H9 (cell line): ENCODE results near the gene IRAK1. TPM values are rescaled to one million over a fixed set of nuclear protein-coding genes. Genes with fewer than 3 reads are reported as not detected.

ENCODE experiments used
- DNase-seq: peaks from one replicate; pipeline ENCODE4 v3.0.0-alpha.2; 2017
- H2AFZ ChIP-seq: one replicate; pipeline ENCODE4 v1.6.1; 2013; ENCODE audit warnings: mild to moderate bottlenecking, low read length, control low read depth, moderate library complexity
- H2AK5ac ChIP-seq: 2 replicates; pipeline ENCODE4 v1.6.1; 2013; ENCODE audit warnings: low read length, control low read depth, mixed read lengths; ENCODE audit not compliant: insufficient read length
- H2BK120ac ChIP-seq: one replicate; pipeline ENCODE4 v1.6.1; 2013; ENCODE audit warnings: low read depth, mild to moderate bottlenecking, low read length, control low read depth, inconsistent platforms; ENCODE audit not compliant: poor library complexity, severe bottlenecking
- H2BK12ac ChIP-seq: 2 replicates; pipeline ENCODE4 v1.6.1; 2013; ENCODE audit warnings: low read length, control low read depth, mixed read lengths, low read depth; ENCODE audit not compliant: insufficient read length
- H2BK15ac ChIP-seq: 2 replicates; pipeline ENCODE4 v1.6.1; 2013; ENCODE audit warnings: low read depth, low read length, control low read depth
- H2BK20ac ChIP-seq: one replicate; pipeline ENCODE4 v1.6.1; 2013; ENCODE audit warnings: low read depth, mild to moderate bottlenecking, low read length, control low read depth, inconsistent platforms; ENCODE audit not compliant: poor library complexity, severe bottlenecking
- H2BK5ac ChIP-seq: 2 replicates; pipeline ENCODE4 v1.6.1; 2013; ENCODE audit warnings: low read length, control low read depth, mixed read lengths; ENCODE audit not compliant: insufficient read length
- H3K14ac ChIP-seq: 2 replicates; pipeline ENCODE4 v1.6.1; 2013; ENCODE audit warnings: low read length, control low read depth; ENCODE audit not compliant: insufficient read depth
- H3K18ac ChIP-seq: 2 replicates; pipeline ENCODE4 v1.6.1; 2013; ENCODE audit warnings: low read depth, mild to moderate bottlenecking, mixed read lengths, low read length, control low read depth; ENCODE audit not compliant: insufficient read length
- H3K23ac ChIP-seq: 2 replicates; pipeline ENCODE4 v1.6.1; 2013; ENCODE audit warnings: low read length, control low read depth, mixed read lengths, low read depth; ENCODE audit not compliant: insufficient read length
- H3K23me2 ChIP-seq: 2 replicates; pipeline ENCODE4 v1.6.1; 2013; ENCODE audit warnings: low read depth, mild to moderate bottlenecking, mixed read lengths, low read length, control low read depth; ENCODE audit not compliant: insufficient read length, poor library complexity, severe bottlenecking
- H3K27ac ChIP-seq: 2 replicates; pipeline ENCODE4 v1.5.1; 2013; ENCODE audit warnings: low read length, control low read depth, mixed read lengths, low read depth; ENCODE audit not compliant: insufficient read length
- H3K27me3 ChIP-seq: 2 replicates; pipeline ENCODE4 v1.6.1; 2013; ENCODE audit warnings: low read length, control low read depth, inconsistent platforms; ENCODE audit not compliant: insufficient read depth
- H3K4ac ChIP-seq: 2 replicates; pipeline ENCODE4 v1.6.1; 2013; ENCODE audit warnings: low read depth, mild to moderate bottlenecking, control low read depth, inconsistent platforms, low read length, moderate library complexity
- H3K4me1 ChIP-seq: 2 replicates; pipeline ENCODE4 v1.6.1; 2013; ENCODE audit warnings: low read length, control low read depth, inconsistent platforms; ENCODE audit not compliant: insufficient read depth
- H3K4me2 ChIP-seq: 2 replicates; pipeline ENCODE4 v1.6.1; 2013; ENCODE audit warnings: low read length, control low read depth, mixed read lengths; ENCODE audit not compliant: insufficient read length, insufficient read depth
- H3K56ac ChIP-seq: 2 replicates; pipeline ENCODE4 v1.6.1; 2013; ENCODE audit warnings: low read depth, mild to moderate bottlenecking, mixed read lengths, low read length, control low read depth; ENCODE audit not compliant: insufficient read length
- H3K79me1 ChIP-seq: 2 replicates; pipeline ENCODE4 v1.6.1; 2013; ENCODE audit warnings: low read depth, mild to moderate bottlenecking, moderate library complexity, low read length, control low read depth, inconsistent platforms; ENCODE audit not compliant: insufficient read depth, poor library complexity, severe bottlenecking
- H3K79me2 ChIP-seq: 2 replicates; pipeline ENCODE4 v1.6.1; 2013; ENCODE audit warnings: low read length, control low read depth, inconsistent platforms; ENCODE audit not compliant: insufficient read depth
- H3K9ac ChIP-seq: 2 replicates; pipeline ENCODE4 v1.6.1; 2013; ENCODE audit warnings: low read length, control low read depth, mixed read lengths; ENCODE audit not compliant: insufficient read length; ENCODE audit errors: extremely low read depth
- H3K9me3 ChIP-seq: one replicate; pipeline ENCODE4 v1.6.1; 2013; ENCODE audit warnings: low read depth, low read length, inconsistent platforms; ENCODE audit not compliant: control insufficient read depth
- H3T11ph ChIP-seq: one replicate; pipeline ENCODE4 v1.6.1; 2013; ENCODE audit warnings: mild to moderate bottlenecking, low read length, control low read depth, inconsistent platforms
- H4K20me1 ChIP-seq: one replicate; pipeline ENCODE4 v1.6.1; 2013; ENCODE audit not compliant: control insufficient read depth, insufficient read length, insufficient read depth
- H4K5ac ChIP-seq: 2 replicates; pipeline ENCODE4 v1.6.1; 2013; ENCODE audit warnings: low read depth, mild to moderate bottlenecking, mixed read lengths, low read length, control low read depth; ENCODE audit not compliant: insufficient read length
- H4K8ac ChIP-seq: replicated peaks from 2 replicates; pipeline ENCODE4 v1.6.1; 2013; ENCODE audit warnings: low read length, control low read depth, mixed read lengths, low read depth; ENCODE audit not compliant: insufficient read length
- H4K91ac ChIP-seq: 2 replicates; pipeline ENCODE4 v1.6.1; 2013; ENCODE audit warnings: low read depth, mild to moderate bottlenecking, moderate library complexity, mixed read lengths, low read length, control low read depth; ENCODE audit not compliant: insufficient read length
- H3K27ac Mint-ChIP-seq, 3 experiments: 2 replicates in 2 of 3; 3 replicates in 1 of 3; pipeline ENCODE4 v1.8.0; 2020 to 2021; ENCODE audit warnings: mixed read lengths in 3 of 3, mild to moderate bottlenecking in 1 of 3, moderate library complexity in 1 of 3
- H3K27me3 Mint-ChIP-seq: 2 replicates; pipeline ENCODE4 v1.8.0; 2021; ENCODE audit warnings: low read depth, mild to moderate bottlenecking, moderate library complexity, mixed read lengths
- H3K36me3 Mint-ChIP-seq, 3 experiments: 2 replicates in 2 of 3; 3 replicates in 1 of 3; pipeline ENCODE4 v1.8.0; 2020 to 2021; ENCODE audit warnings: low read depth in 3 of 3, mixed read lengths in 3 of 3; ENCODE audit not compliant: insufficient read depth in 1 of 3
- H3K4me1 Mint-ChIP-seq, 2 experiments: 2 replicates each; pipeline ENCODE4 v1.8.0; 2020; ENCODE audit warnings: mixed read lengths in 2 of 2
- H3K4me3 Mint-ChIP-seq, 2 experiments: 2 replicates in 1 of 2; 3 replicates in 1 of 2; pipeline ENCODE4 v1.8.0; 2020 to 2021; ENCODE audit warnings: mild to moderate bottlenecking in 2 of 2, mixed read lengths in 2 of 2, moderate library complexity in 1 of 2
- H3K9me3 Mint-ChIP-seq, 2 experiments: 2 replicates in 1 of 2; 3 replicates in 1 of 2; pipeline ENCODE4 v1.8.0; 2020; ENCODE audit warnings: mild to moderate bottlenecking in 2 of 2, mixed read lengths in 2 of 2, moderate library complexity in 1 of 2
- CTCF ChIP-seq: fragments of 200-600 bp; sonication (generic); conservative IDR thresholded peaks from 3 replicates; pipeline ENCODE4 v1.8.0; 2021; ENCODE audit warnings: antibody characterized with exemption, mild to moderate bottlenecking
- WGBS: extraction: QIAGEN DNeasy Blood & Tissue Kit; methylation state at CpG from one replicate; pipeline ENCODE4 v1.1.7; 2013; ENCODE audit warnings: missing lambda C conversion rate, low lambda C conversion rate, mixed read lengths; ENCODE audit not compliant: insufficient read length; ENCODE audit errors: extremely low coverage; 5-methylcytosine and 5-hydroxymethylcytosine counted together
- total RNA-seq: library from RNA; stranded (reverse); gene quantifications from 2 replicates; pipeline ENCODE4 v1.2.1, GENCODE V29; 2021

IRAK1 gene
- total RNA-seq, 1 experiment from 2014 or later: 98.4 TPM

GRCh38 chrX:154046940-154047610 lies 27.4 kb upstream of the IRAK1 start:
- no peak overlapping the region for H4K91ac ChIP-seq
- H3K4me2 ChIP-seq: no peak overlapping the region
- Mint-ChIP-seq H3K36me3 (peaks cover 27 to 49% (median 40%) of the 10 kb centered on the region in 3 experiments), H3K4me3 (no peak overlapping the region), H3K4me1 (peaks cover 23 to 43% of the 10 kb centered on the region in 2 experiments), H3K27me3 (no peaks in the 10 kb centered on the region; the same call in none of the 2 replicates), H3K9me3 (peaks cover 77 to 81% of the 10 kb centered on the region in 2 experiments), H3K27ac (peak overlapping the region in 1 of 3 experiments; percentile 29; a peak in 2 of 7 replicates)
- no peak overlapping the region for H2AFZ ChIP-seq
- no peak overlapping the region for H2BK15ac ChIP-seq
- WGBS: no CpG with 5 or more reads among the region's 4 CpGs
- TF ChIP-seq CTCF: no peak
- H2BK12ac ChIP-seq: no peak overlapping the region
- no peak overlapping the region for H2AK5ac ChIP-seq
- H2BK20ac ChIP-seq: no peak overlapping the region
- H3K56ac ChIP-seq: no peak overlapping the region
- no peak overlapping the region for H2BK5ac ChIP-seq
- no peak overlapping the region for H2BK120ac ChIP-seq
- no peaks in the 10 kb centered on the region for H4K20me1 ChIP-seq
- H3K23ac ChIP-seq: no peak overlapping the region
- H4K8ac ChIP-seq: no peak overlapping the region
- no peaks in the 10 kb centered on the region for H3K79me2 ChIP-seq
- H3T11ph ChIP-seq: no peak overlapping the region
- H3K9ac ChIP-seq: no peak overlapping the region
- H3K79me1 ChIP-seq: no peaks in the 10 kb centered on the region
- no peak overlapping the region for H3K27ac ChIP-seq
- H3K18ac ChIP-seq: no peak overlapping the region
- no peak for DNase-seq
- no peak overlapping the region for H3K4ac ChIP-seq
- no peaks in the 10 kb centered on the region for H3K4me1 ChIP-seq
- no peak overlapping the region for H3K14ac ChIP-seq
- no peaks in the 10 kb centered on the region for H3K23me2 ChIP-seq
- H3K27me3 ChIP-seq: no peaks in the 10 kb centered on the region
- peaks cover 49% of the 10 kb centered on the region for H3K9me3 ChIP-seq
- no peak overlapping the region for H4K5ac ChIP-seq
